Gastroesophageal sphincter (tissue), 4 donors: ENCODE data around the gene SOX5. TPM values are rescaled to one million over a fixed set of nuclear protein-coding genes. Genes with fewer than 3 reads are reported as not detected.
A peak's percentile ranks its signal among the peaks of the same experiment; 100 is the strongest.

ENCODE experiments used
- ATAC-seq: fragments of 150-250 bp; one replicate; pipeline ENCODE4 v1.9.1; 2016; ENCODE audit warnings: mild to moderate bottlenecking, moderate library complexity
- H3K27ac ChIP-seq, 4 donors: fragments of 200-600 bp; sonication (generic) in 3 of 4; 1 replicate in 3 of 4; 2 replicates in 1 of 4; pipeline ENCODE4 v1.5.1; 2016 to 2019
- H3K27me3 ChIP-seq: fragments of 200-600 bp; sonication (generic); one replicate; pipeline ENCODE4 v1.5.1; 2019
- H3K36me3 ChIP-seq, 2 donors: fragments of 200-600 bp; sonication (generic); one replicate each; pipeline ENCODE4 v1.5.1; 2019; ENCODE audit warnings: control low read depth in 1 of 2
- H3K4me1 ChIP-seq, 3 donors: fragments of 200-600 bp; sonication (generic); 1 replicate in 2 of 3; 2 replicates in 1 of 3; pipeline ENCODE4 v1.5.1; 2016 to 2019; ENCODE audit warnings: control low read depth in 2 of 3
- H3K4me3 ChIP-seq, 2 donors: fragments of 200-600 bp; sonication (generic); one replicate each; pipeline ENCODE4 v1.5.1; 2019; ENCODE audit warnings: mild to moderate bottlenecking in 1 of 2, moderate library complexity in 1 of 2
- H3K9me3 ChIP-seq, 3 donors: fragments of 200-600 bp; sonication (generic); one replicate each; pipeline ENCODE4 v1.5.1; 2017 to 2019; ENCODE audit warnings: control low read depth in 2 of 3
- EP300 ChIP-seq: sonication (generic); formaldehyde crosslinking; IDR thresholded peaks from one replicate; pipeline ENCODE4 v1.6.1; 2017; ENCODE audit warnings: antibody characterized with exemption, mild to moderate bottlenecking
- POLR2A ChIP-seq, 2 donors: fragments of 450-650 bp; IDR thresholded peaks; one replicate each; pipeline ENCODE4 v1.6.1; 2017; ENCODE audit warnings: antibody characterized with exemption in 2 of 2, mild to moderate bottlenecking in 2 of 2, moderate library complexity in 1 of 2
- POLR2AphosphoS5 ChIP-seq: sonication (generic); formaldehyde crosslinking; IDR thresholded peaks from one replicate; pipeline ENCODE4 v1.6.1; 2017; ENCODE audit warnings: antibody characterized with exemption
- WGBS, 2 donors: methylation state at CpG; one replicate each; pipeline ENCODE4 v1.1.5; 2018; ENCODE audit warnings: low coverage in 1 of 2; 5-methylcytosine and 5-hydroxymethylcytosine counted together
- total RNA-seq, 4 donors: library from RNA; depleted of rRNA; stranded (reverse); fragments of >200 nt; gene quantifications; one replicate each; pipeline ENCODE4 v1.1.0, GENCODE V29; 2016
- TF ChIP-seq, protein P1 (sequence below), 4 experiments: fragments of 200-600 bp in 2 of 4; fragments of 450-650 bp in 2 of 4; sonication (generic) in 1 of 4; IDR thresholded peaks; one replicate each; pipeline ENCODE4 v1.5.1; 2017 to 2019; ENCODE audit warnings: antibody characterized with exemption in 4 of 4, mild to moderate bottlenecking in 2 of 4, moderate library complexity in 2 of 4

The SOX5 gene
- total RNA-seq, 4 donors from 2014 or later: 4.9 to 69.9 (median 18.1) TPM

DNA sequence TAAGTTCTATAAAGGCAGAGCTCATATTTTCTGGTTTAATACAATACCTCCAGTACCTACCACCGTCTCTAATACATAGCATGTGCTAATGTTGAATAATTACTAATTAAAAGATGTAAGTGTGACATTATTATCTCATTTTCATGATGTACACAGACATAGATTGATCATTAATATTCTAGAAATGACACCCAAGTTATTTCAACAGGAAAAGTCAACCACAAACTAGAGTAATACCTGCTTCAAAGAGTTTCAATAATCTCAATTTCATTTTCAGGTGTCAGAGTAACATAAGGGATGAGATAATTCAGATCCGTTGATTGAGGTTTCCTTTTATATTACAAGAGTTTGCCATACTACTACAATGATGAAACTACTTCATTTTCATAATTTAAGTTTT is 388.9 kb downstream of the SOX5 start:
- peaks cover 0 to 13% (median 4%) of the 10 kb centered on the region in 3 donors for H3K4me1 ChIP-seq
- no peak for ATAC-seq
- TF ChIP-seq EP300: no peak
- WGBS, 2 donors: 91 to 95% methylated on average over 2 of the region's 2 CpGs
- no peaks in the 10 kb centered on the region for H3K36me3 ChIP-seq
- H3K4me3 ChIP-seq: no peak overlapping the region
- H3K27ac ChIP-seq: no peak overlapping the region
- no peaks in the 10 kb centered on the region for H3K9me3 ChIP-seq
- H3K27me3 ChIP-seq: no peaks in the 10 kb centered on the region

DNA sequence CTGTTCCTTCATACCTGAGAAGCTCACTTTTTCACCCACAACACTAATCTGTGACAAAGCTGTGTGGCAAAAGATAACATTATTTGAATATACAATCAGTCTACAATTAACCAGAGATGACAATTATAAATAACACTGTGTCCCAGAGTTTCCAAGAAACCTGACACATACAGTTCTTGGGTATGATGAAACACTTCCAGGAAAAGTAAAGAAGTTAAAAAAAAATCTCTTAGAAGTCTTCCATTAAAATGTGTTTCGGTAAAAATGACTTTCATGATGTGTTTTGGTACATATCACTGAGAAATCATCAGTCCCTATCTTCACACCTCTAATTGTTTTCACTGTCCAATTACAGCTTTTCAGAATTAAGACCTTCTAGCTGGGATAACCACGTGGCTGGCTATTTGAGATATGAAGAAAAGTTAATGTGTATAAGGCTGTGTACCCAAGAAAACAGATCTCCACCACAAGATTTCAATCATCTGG is 390.2 kb downstream of the SOX5 start:
- TF ChIP-seq, protein P1, sequence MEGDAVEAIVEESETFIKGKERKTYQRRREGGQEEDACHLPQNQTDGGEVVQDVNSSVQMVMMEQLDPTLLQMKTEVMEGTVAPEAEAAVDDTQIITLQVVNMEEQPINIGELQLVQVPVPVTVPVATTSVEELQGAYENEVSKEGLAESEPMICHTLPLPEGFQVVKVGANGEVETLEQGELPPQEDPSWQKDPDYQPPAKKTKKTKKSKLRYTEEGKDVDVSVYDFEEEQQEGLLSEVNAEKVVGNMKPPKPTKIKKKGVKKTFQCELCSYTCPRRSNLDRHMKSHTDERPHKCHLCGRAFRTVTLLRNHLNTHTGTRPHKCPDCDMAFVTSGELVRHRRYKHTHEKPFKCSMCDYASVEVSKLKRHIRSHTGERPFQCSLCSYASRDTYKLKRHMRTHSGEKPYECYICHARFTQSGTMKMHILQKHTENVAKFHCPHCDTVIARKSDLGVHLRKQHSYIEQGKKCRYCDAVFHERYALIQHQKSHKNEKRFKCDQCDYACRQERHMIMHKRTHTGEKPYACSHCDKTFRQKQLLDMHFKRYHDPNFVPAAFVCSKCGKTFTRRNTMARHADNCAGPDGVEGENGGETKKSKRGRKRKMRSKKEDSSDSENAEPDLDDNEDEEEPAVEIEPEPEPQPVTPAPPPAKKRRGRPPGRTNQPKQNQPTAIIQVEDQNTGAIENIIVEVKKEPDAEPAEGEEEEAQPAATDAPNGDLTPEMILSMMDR (IDR thresholded peaks at IDR 0.05): no peak
- TF ChIP-seq POLR2A (IDR thresholded peaks at IDR 0.05) (no peak), POLR2AphosphoS5 (peak; percentile 65), EP300 (no peak)
- WGBS, 2 donors: 38 to 63% methylated on average over 2 of the region's 2 CpGs
- Histone ChIP-seq H3K36me3 (no peaks in the 10 kb centered on the region), H3K4me1 (peaks cover 0 to 4% (median 0%) of the 10 kb centered on the region in 3 donors), H3K27ac (no peak overlapping the region), H3K4me3 (no peak overlapping the region), H3K9me3 (no peaks in the 10 kb centered on the region), H3K27me3 (no peaks in the 10 kb centered on the region)
- no peak for ATAC-seq

DNA sequence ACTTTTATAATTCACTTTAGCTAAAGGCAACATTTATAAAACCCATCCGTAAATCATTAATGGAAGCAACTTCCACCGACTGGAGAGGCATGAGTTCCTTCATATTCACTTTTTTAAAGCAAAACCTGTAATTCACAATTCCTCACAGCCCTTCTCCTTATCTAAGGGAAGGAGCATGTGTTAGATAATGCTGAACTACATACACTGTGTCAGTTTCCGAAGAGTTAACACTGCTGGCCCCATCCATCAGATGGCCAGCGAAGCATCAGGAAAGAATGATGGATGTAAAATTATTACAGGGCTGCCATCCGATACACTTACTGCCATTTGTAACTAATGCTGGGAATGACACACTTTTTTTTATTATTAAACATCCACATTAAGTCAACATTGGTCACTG is 392.8 kb downstream of the SOX5 start:
- Histone ChIP-seq H3K4me3 (no peak overlapping the region), H3K4me1 (no peaks in the 10 kb centered on the region), H3K27me3 (no peaks in the 10 kb centered on the region), H3K36me3 (no peaks in the 10 kb centered on the region), H3K27ac (no peak overlapping the region), H3K9me3 (no peaks in the 10 kb centered on the region)
- TF ChIP-seq, protein P1 (IDR thresholded peaks at IDR 0.05): no peak
- TF ChIP-seq POLR2A (IDR thresholded peaks at IDR 0.05) (no peak), POLR2AphosphoS5 (no peak)
- 79 to 89% methylated on average over 3 to 5 of the region's 5 CpGs for WGBS, 2 donors
- no peak for ATAC-seq

DNA sequence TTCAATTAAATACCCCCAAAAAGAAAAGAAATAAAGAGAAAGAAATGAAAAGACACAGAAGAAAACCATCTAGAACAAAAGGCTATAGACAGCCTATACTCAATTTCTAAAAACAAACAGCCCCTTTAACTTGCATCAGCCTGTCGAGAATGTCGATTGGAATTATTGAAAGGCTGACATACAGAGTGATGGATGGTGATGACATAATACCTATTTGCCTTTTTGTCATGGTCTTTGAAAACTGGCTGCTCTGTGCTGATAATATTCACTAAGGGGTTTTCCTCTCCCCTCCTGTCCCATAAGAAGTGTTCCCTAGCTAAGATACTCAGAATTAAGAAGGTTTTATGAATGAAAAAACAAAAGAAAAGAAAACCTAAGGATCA is 393.7 kb downstream of the SOX5 start:
- WGBS, 2 donors: 68 to 69% methylated on average over 2 of the region's 2 CpGs
- Histone ChIP-seq H3K9me3 (no peaks in the 10 kb centered on the region), H3K4me3 (no peak overlapping the region), H3K4me1 (no peaks in the 10 kb centered on the region), H3K27ac (no peak overlapping the region), H3K27me3 (no peaks in the 10 kb centered on the region), H3K36me3 (no peaks in the 10 kb centered on the region)
- ATAC-seq: no peak
- TF ChIP-seq POLR2A (IDR thresholded peaks at IDR 0.05) (no peak), POLR2AphosphoS5 (no peak), EP300 (no peak)
- TF ChIP-seq, protein P1 (IDR thresholded peaks at IDR 0.05): no peak

DNA sequence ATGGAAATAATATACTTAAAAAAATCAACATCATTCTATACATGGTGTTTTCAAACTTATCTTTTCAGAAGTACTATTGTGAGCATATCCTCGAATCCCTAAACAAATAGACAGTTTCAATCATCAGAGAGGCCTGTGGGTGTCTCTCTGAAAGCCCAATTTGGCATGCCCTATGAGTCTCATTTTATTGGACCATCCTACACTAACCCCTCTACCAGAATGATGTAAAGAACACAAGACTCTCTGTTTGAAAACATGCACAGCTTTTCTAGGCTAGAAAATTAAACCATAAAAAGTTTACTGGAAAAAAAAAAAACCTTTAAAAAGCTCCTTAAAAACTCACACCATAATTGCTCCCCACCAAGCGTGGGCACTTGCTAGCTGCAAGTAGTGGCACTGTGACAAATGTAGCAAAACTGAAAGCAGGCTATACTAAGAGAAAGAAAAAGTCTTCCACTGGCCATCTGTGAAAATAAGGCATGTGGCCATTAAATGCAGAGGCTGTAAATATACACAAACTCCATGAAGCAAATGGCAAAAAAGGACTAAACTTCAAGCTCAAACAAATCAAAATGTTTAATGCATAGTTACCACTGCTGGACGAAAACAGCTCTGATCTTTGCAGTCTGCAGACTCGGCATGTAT is 394.2 kb downstream of the SOX5 start:
- ATAC-seq: no peak
- H3K27me3 ChIP-seq: no peaks in the 10 kb centered on the region
- H3K9me3 ChIP-seq: no peaks in the 10 kb centered on the region
- H3K4me3 ChIP-seq: no peak overlapping the region
- WGBS, 2 donors: 83 to 97% methylated on average over 3 to 4 of the region's 4 CpGs
- no peaks in the 10 kb centered on the region for H3K36me3 ChIP-seq
- no peak for TF ChIP-seq EP300
- TF ChIP-seq, protein P1 (IDR thresholded peaks at IDR 0.05): no peak
- TF ChIP-seq POLR2A (IDR thresholded peaks at IDR 0.05): no peak
- TF ChIP-seq POLR2AphosphoS5: no peak
- no peak overlapping the region for H3K27ac ChIP-seq
- H3K4me1 ChIP-seq: no peaks in the 10 kb centered on the region
